DMS53 (cell line): ENCODE results near the gene PLEKHO1.
"Not testable (repeated sequence)": the region's sequence is repeated elsewhere in the genome, so short reads cannot be mapped to it uniquely, and the experiment has no call there.

Experiments used
- DNase-seq: peaks from one replicate; lab custom pipeline; 2025; lab: John Stamatoyannopoulos, UW

Gene PLEKHO1

GRCh38 chr1:150149271-150150132, at the start of gene PLEKHO1:
Gene PLEKHO1 (plus strand): TSS chr1:150149916. CDS start chr1:150150258, 342 bp downstream.
- DNase-seq, result peak; percentile 84

GRCh38 chr1:150102986-150103385, 46.7 kb upstream of the PLEKHO1 start:
- DNase-seq, result peak; percentile 4

DNA sequence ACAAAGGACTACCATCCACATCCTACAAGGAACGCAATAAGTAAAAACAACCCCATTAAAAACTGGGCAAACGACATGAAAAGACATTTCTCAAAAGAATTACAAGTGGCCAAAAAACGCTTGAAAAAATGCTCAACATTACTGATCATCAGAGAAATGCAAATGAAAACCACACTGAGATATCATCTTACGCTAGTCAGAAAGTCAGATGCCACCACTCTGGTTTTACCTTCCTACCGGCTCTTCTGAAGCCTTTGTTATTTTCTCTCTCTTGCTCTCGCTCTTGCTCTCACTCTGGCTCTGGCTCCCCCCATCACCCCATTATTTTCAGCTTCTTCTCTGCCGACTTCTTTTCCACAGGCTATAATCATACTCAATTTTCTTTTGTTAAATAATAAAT, 43.4 kb upstream of the PLEKHO1 start:
- no peak for DNase-seq

- no peak for DNase-seq
Observed at GRCh38 chr1:150109586-150109985, 40.1 kb upstream of the PLEKHO1 start.

GRCh38 chr1:150110116-150110515, 39.6 kb upstream of the PLEKHO1 start:
- no peak for DNase-seq

DNA sequence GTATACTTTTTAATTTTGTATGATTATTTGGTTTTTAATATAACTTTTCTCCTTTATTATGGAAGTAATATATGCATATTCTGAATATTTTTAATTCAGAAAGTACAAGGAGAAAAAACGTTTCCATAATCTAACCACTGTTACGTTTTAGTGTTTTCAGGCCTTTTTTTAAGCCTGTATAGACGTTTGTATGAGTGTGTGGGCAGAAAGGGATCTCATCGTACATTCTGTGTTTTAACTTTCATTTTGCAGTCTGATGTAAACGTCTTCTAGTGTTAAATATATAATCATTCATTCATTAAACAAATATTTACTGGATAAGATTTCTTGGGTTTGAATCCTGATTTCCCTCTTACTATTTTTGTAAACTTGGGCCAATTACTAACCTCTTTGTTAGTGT, 38.0 kb upstream of the PLEKHO1 start:
- DNase-seq, result no peak

DNA sequence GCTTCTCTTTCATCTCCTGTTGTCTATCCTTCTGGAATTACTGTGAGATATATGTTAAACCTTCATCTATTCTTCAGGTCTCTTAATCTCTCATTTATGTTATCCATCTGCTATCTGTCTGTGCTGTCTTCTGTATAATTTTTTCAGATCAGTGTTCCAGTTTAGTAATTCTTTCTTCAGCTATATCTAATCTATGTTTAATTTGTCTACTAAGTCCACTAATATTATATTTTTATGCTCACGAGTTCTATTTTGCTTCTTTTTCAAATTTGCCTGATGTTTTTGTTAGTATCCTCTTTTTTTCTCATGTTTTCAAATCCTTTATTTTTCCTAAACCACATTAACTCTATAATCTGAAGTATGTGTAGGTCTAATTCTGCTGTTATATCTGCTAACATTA, 34.6 kb upstream of the PLEKHO1 start:
- no peak for DNase-seq

- peak; percentile 15 for DNase-seq
Observed at GRCh38 chr1:150118716-150119115, 31.0 kb upstream of the PLEKHO1 start.

GRCh38 chr1:150121236-150121862, 28.4 kb upstream of the PLEKHO1 start:
- DNase-seq, result no peak

DNA sequence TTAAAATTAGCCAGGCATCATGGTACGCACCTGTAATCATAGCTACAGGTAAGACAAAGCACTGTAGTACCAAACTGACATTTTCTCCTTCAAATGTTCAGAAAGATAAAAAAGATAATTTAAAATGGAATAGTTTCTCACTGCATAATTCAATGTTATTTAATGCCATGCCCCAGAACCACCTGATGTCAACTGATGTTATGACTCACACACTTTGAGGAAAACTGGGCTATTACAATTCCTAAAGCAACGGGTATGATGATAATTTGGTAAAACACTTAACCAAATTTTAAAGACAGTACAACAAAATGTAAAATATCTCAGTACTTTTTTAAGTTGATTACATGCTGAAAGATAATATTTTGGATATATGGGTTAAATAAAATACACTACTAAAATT, 22.9 kb upstream of the PLEKHO1 start:
- no peak for DNase-seq

GRCh38 chr1:150127464-150127863, 22.3 kb upstream of the PLEKHO1 start:
- DNase-seq, result no peak

GRCh38 chr1:150127868-150128267, 21.8 kb upstream of the PLEKHO1 start:
- DNase-seq, result no peak

DNA sequence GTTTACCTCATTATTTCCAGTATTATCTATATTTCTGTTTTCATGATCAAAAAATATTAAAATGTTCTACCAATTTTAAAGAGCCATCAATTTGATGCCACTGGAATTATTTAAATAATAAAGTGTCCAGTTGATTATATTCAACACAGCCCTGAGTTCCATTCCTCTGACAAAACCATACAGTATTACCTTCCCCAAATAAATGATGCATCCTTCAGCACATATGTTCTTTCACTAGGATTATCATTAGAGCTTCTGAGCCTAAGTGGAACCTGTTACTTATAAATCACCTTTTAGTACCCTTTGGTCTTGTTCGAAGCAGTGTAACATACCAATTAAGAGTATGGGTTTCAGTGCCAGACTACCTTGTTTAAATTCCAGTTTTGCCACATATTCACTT, 17.3 kb upstream of the PLEKHO1 start:
- DNase-seq, result no peak

GRCh38 chr1:150134537-150134936, 15.2 kb upstream of the PLEKHO1 start:
- DNase-seq, result no peak

GRCh38 chr1:150135400-150135799, 14.3 kb upstream of the PLEKHO1 start:
- not testable (repeated sequence) for DNase-seq

DNA sequence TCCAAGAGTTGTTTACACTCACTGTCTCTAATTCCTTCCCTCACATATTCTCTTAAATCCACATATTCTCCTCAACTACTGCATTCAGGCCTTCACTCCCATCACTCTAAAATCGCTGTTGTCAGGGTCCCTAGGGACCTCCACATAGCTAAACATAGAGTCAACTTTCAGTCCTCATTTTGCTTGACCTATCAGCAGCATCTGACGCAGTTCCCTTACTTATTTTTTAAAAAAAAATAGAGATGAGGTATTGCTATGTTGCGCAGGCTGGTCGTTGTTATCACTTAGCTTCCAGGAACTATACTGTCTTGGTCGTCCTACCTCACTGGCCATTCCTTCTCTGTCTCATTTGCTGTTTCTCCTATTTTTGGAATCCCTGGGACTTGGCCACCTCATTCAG, 11.7 kb upstream of the PLEKHO1 start:
- DNase-seq, result no peak

- no peak for DNase-seq
Observed at GRCh38 chr1:150141452-150141851, 8.3 kb upstream of the PLEKHO1 start.

DNA sequence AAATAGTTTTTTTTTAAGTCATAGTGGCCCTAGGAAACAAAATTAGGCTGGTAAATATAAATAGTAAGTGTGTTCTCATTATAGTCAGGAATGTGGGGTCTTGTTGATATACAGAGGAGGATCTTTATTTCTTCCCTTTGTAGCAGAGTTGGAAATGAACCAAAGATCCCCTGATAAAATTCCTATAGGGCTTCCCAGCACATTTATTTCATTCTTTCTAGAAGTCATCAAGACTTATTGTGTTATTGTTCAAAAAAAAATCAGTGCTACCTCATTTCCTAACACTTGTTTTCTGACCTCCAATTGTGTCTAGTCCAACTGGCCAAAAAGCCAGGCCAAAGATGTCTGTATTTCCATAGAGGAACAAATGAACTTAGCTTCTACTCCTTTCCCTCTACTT, 7.6 kb upstream of the PLEKHO1 start:
- no peak for DNase-seq

GRCh38 chr1:150144606-150145005, 5.1 kb upstream of the PLEKHO1 start:
- DNase-seq, result no peak

- DNase-seq, result not testable (repeated sequence)
Observed at GRCh38 chr1:150146016-150146415, 3.7 kb upstream of the PLEKHO1 start.

DNA sequence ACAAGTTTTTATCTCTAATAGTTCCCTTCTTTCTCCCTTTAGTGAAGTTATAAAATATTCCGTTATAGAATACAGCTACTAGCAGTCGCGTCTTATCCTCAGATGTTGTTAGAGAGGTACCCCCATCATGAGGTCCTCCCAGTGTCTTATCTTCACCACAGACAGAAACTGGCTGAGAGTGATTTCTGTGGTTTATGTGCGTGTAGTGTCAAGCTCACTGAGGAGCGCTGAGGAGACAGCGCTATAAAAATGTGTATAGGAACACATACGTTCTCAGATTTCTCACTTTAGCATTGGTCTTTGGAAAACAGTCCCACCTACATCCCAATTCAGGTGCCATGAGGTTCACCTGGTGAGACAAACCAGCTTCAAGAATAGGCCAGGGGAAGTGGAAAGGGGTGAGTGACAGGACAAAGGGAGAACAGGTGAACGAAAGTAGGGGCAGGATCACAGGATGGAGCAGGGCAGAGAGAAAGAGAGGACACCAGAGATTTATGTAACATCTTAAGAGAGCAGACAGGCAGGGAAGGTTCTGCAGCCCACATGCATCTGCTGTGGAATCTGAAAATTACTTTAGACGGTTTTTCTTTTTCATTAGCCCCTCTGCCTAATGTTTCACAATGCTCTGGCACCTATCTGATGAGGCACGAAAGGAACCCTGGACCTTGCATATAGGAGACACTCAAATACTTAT, 2.7 kb upstream of the PLEKHO1 start:
- DNase-seq, result no peak

DNA sequence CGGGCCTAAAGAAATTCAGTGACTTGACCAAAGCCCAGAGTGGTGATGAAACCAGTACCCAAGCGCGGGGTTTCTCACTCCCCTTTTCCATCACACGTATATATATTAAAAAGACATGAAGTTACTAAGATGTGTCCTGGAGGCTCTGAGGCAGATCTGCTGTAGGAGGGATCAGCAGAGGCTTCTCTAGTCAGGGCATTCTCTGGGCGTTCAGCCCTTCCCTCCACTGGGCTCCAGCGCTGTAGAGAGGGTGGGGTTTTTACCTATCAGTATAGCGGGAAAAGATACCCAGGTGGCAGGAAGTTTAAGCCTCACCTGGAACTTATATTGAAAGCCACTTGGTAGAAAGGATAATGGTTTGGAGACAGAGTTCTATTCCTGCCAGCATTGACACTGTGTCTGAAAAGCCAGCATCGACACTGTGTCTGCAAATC, 862 bp upstream of the PLEKHO1 start:
- DNase-seq, result no peak
